SH-SY5Y (cell line): ENCODE measurements around the gene PIEZO2.

ENCODE experiments used
- GATA2 ChIP-seq: IDR thresholded peaks from 2 replicates; pipeline ENCODE4 v1.6.1; 2011; ENCODE audit warnings: mild to moderate bottlenecking, low read depth, low read length
- GATA3 ChIP-seq: IDR thresholded peaks from 2 replicates; pipeline ENCODE4 v1.6.1; 2011; ENCODE audit warnings: low read depth, mild to moderate bottlenecking, low read length, moderate library complexity

DNA sequence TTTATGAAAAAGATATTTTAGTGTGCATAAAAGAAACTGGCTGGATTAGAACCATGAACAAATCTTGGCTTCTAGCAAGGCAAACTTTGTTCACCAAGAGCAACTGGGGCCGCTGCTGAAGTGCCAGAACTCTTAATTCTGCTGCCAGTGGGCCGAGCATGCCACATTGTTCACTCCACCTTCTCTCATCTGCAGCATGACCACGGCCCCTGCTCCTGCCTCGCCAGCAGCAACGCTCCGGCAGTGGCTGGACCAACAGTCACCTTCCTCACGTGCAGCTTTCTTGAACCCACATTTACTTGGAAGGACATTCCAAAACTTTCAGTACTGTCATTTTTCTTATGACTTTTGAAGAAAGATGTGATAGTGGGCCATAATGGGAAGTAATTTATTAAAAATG is 213.8 kb downstream of the PIEZO2 start:
- no peak for TF ChIP-seq GATA2
- TF ChIP-seq GATA3: no peak
